GM21717 (cell line): Measurements from ENCODE around the gene POFUT2.

Experiments used
- ATAC-seq: cut with Tn5 transposase; IDR thresholded peaks from one replicate; pipeline ENCODE4 v1.9.1; 2021; ENCODE audit warnings: mild to moderate bottlenecking, moderate library complexity; ENCODE audit not compliant: unreplicated experiment

POFUT2 gene

GRCh38 chr21:45226540-45227326 lies 61.0 kb downstream of the POFUT2 start:
- no peak for ATAC-seq

- no peak for ATAC-seq
Observed at GRCh38 chr21:45225741-45226327, 61.9 kb downstream of the POFUT2 start.

- ATAC-seq = no peak
Observed at GRCh38 chr21:45225041-45225740, 62.5 kb downstream of the POFUT2 start.

- no peak for ATAC-seq
Observed at GRCh38 chr21:45224189-45224938, 63.3 kb downstream of the POFUT2 start.

GRCh38 chr21:45223236-45224185 lies 64.2 kb downstream of the POFUT2 start:
- ATAC-seq = no peak

GRCh38 chr21:45222001-45222400 lies 65.7 kb downstream of the POFUT2 start:
- ATAC-seq = no peak

GRCh38 chr21:45220714-45221490 lies 66.8 kb downstream of the POFUT2 start:
- no peak for ATAC-seq

GRCh38 chr21:45220071-45220481 lies 67.6 kb downstream of the POFUT2 start:
- ATAC-seq = no peak

- no peak for ATAC-seq
Observed at GRCh38 chr21:45219517-45219916, 68.2 kb downstream of the POFUT2 start.

GRCh38 chr21:45217010-45217409 lies 70.7 kb downstream of the POFUT2 start:
- no peak for ATAC-seq

GRCh38 chr21:45215213-45215612 lies 72.5 kb downstream of the POFUT2 start:
- no peak for ATAC-seq
